ENCODE data around the gene AMHR2. TPM values are rescaled to one million over a fixed set of nuclear protein-coding genes. Genes with fewer than 3 reads are reported as not detected.
"Not testable (repeated sequence)": the region's sequence is repeated elsewhere in the genome, so short reads cannot be mapped to it uniquely, and the experiment has no call there.

The AMHR2 gene
- total RNA-seq, 1 donor from 2014 or later = 0.09 TPM

- intact Hi-C loops (cut with micrococcal nuclease) = no loop called here
- DNase-seq = no peak
- Mint-ChIP-seq H3K27ac (no peak overlapping the region), H3K4me1 (peaks cover 41% of the 10 kb centered on the region), H3K36me3 (ENCODE audit: low read depth) (peaks cover 42% of the 10 kb centered on the region), H3K9me3 (no peaks in the 10 kb centered on the region), H3K4me3 (peak overlapping the region; percentile 53), H3K27me3 (no peaks in the 10 kb centered on the region)
Observed at GRCh38 chr12:53389702-53390101, 34.0 kb upstream of the AMHR2 start.

- no peaks in the 10 kb centered on the region for H3K9me3 Mint-ChIP-seq
- peaks cover 34% of the 10 kb centered on the region for H3K4me1 Mint-ChIP-seq
- no peaks in the 10 kb centered on the region for H3K27me3 Mint-ChIP-seq
- peaks cover 36% of the 10 kb centered on the region for H3K36me3 Mint-ChIP-seq (ENCODE audit: low read depth)
- H3K4me3 Mint-ChIP-seq = no peak overlapping the region
- no peak overlapping the region for H3K27ac Mint-ChIP-seq
- intact Hi-C loops (cut with micrococcal nuclease) = no loop called here
- DNase-seq = no peak
Observed at GRCh38 chr12:53391724-53392123, 31.9 kb upstream of the AMHR2 start.

GRCh38 chr12:53399896-53400295 lies 23.8 kb upstream of the AMHR2 start:
- no peak for DNase-seq
- intact Hi-C loops (cut with micrococcal nuclease) = no loop called here
- Mint-ChIP-seq H3K27me3 (no peaks in the 10 kb centered on the region), H3K36me3 (ENCODE audit: low read depth) (peaks cover 27% of the 10 kb centered on the region), H3K4me3 (no peak overlapping the region), H3K4me1 (peaks cover 6% of the 10 kb centered on the region), H3K9me3 (no peaks in the 10 kb centered on the region), H3K27ac (no peak overlapping the region)

- H3K4me3 Mint-ChIP-seq; H3K27me3 Mint-ChIP-seq; H3K27ac Mint-ChIP-seq; intact Hi-C loops (cut with micrococcal nuclease); DNase-seq; H3K4me1 Mint-ChIP-seq; H3K9me3 Mint-ChIP-seq: not testable (repeated sequence)
- H3K36me3 Mint-ChIP-seq (ENCODE audit: low read depth) = peaks cover 32% of the 10 kb centered on the region
Observed at GRCh38 chr12:53402351-53402750, 21.3 kb upstream of the AMHR2 start.

GRCh38 chr12:53402871-53403270 lies 20.8 kb upstream of the AMHR2 start:
- H3K27me3 Mint-ChIP-seq = no peaks in the 10 kb centered on the region
- peaks cover 4% of the 10 kb centered on the region for H3K4me1 Mint-ChIP-seq
- no peak overlapping the region for H3K4me3 Mint-ChIP-seq
- no peaks in the 10 kb centered on the region for H3K9me3 Mint-ChIP-seq
- H3K36me3 Mint-ChIP-seq (ENCODE audit: low read depth) = peaks cover 30% of the 10 kb centered on the region
- DNase-seq = no peak
- intact Hi-C loops (cut with micrococcal nuclease) = no loop called here
- H3K27ac Mint-ChIP-seq = no peak overlapping the region

- DNase-seq = no peak
- Mint-ChIP-seq H3K9me3 (no peaks in the 10 kb centered on the region), H3K27me3 (no peaks in the 10 kb centered on the region), H3K27ac (no peak overlapping the region), H3K4me3 (no peak overlapping the region), H3K4me1 (peaks cover 34% of the 10 kb centered on the region), H3K36me3 (ENCODE audit: low read depth) (peaks cover 46% of the 10 kb centered on the region)
- intact Hi-C loops (cut with micrococcal nuclease) = no loop called here
Observed at GRCh38 chr12:53410951-53411350, 12.7 kb upstream of the AMHR2 start.

- Mint-ChIP-seq H3K36me3 (ENCODE audit: low read depth) (peaks cover 39% of the 10 kb centered on the region), H3K4me1 (peaks cover 51% of the 10 kb centered on the region), H3K27me3 (no peaks in the 10 kb centered on the region), H3K9me3 (no peaks in the 10 kb centered on the region), H3K4me3 (peak overlapping the region; percentile 47), H3K27ac (peak overlapping the region; percentile 61)
- DNase-seq = no peak
- intact Hi-C loops (cut with micrococcal nuclease) = no loop called here
Observed at GRCh38 chr12:53413485-53414204, 10.0 kb upstream of the AMHR2 start.

- DNase-seq = no peak
- no peak overlapping the region for H3K27ac Mint-ChIP-seq
- no peaks in the 10 kb centered on the region for H3K27me3 Mint-ChIP-seq
- intact Hi-C loops (cut with micrococcal nuclease) = no loop called here
- peaks cover 55% of the 10 kb centered on the region for H3K4me1 Mint-ChIP-seq
- H3K4me3 Mint-ChIP-seq = no peak overlapping the region
- no peaks in the 10 kb centered on the region for H3K9me3 Mint-ChIP-seq
- H3K36me3 Mint-ChIP-seq (ENCODE audit: low read depth) = peaks cover 32% of the 10 kb centered on the region
Observed at GRCh38 chr12:53414756-53415417, 8.8 kb upstream of the AMHR2 start.

- H3K27me3 Mint-ChIP-seq; DNase-seq; H3K9me3 Mint-ChIP-seq; H3K4me3 Mint-ChIP-seq; intact Hi-C loops (cut with micrococcal nuclease): not testable (repeated sequence)
- Mint-ChIP-seq H3K4me1 (peaks cover 55% of the 10 kb centered on the region), H3K27ac (peak overlapping the region; percentile 35), H3K36me3 (ENCODE audit: low read depth) (peaks cover 28% of the 10 kb centered on the region)
Observed at GRCh38 chr12:53415752-53416389, 7.8 kb upstream of the AMHR2 start.

GRCh38 chr12:53417291-53417816 lies 6.3 kb upstream of the AMHR2 start:
- peaks cover 51% of the 10 kb centered on the region for H3K4me1 Mint-ChIP-seq
- H3K9me3 Mint-ChIP-seq; H3K27me3 Mint-ChIP-seq; intact Hi-C loops (cut with micrococcal nuclease): not testable (repeated sequence)
- peak overlapping the region; percentile 46 for H3K4me3 Mint-ChIP-seq
- peaks cover 16% of the 10 kb centered on the region for H3K36me3 Mint-ChIP-seq (ENCODE audit: low read depth)
- DNase-seq = peak; percentile 67
- peak overlapping the region; percentile 80 for H3K27ac Mint-ChIP-seq

- peak overlapping the region; percentile 80 for H3K27ac Mint-ChIP-seq
- H3K9me3 Mint-ChIP-seq = no peaks in the 10 kb centered on the region
Observed at GRCh38 chr12:53418221-53418620, 5.4 kb upstream of the AMHR2 start.

GRCh38 chr12:53419756-53420155 lies 3.9 kb upstream of the AMHR2 start:
- Mint-ChIP-seq H3K4me1 (peaks cover 35% of the 10 kb centered on the region), H3K9me3 (no peaks in the 10 kb centered on the region), H3K27me3 (no peaks in the 10 kb centered on the region), H3K27ac (no peak overlapping the region), H3K36me3 (ENCODE audit: low read depth) (peaks cover under 1% of the 10 kb centered on the region), H3K4me3 (no peak overlapping the region)
- intact Hi-C loops (cut with micrococcal nuclease) = loop anchor here (2.0 kb wide), 1 partner anchor 21 kb away; the partner anchor contains the start of gene PRR13
- no peak for DNase-seq

More at GRCh38 chr12:53418221-53418620, 5.4 kb upstream of the AMHR2 start:
- Mint-ChIP-seq H3K27me3 (no peaks in the 10 kb centered on the region), H3K4me3 (no peak overlapping the region), H3K36me3 (ENCODE audit: low read depth) (peaks cover 11% of the 10 kb centered on the region), H3K4me1 (peaks cover 44% of the 10 kb centered on the region)
- intact Hi-C loops (cut with micrococcal nuclease) = no loop called here
- DNase-seq = no peak

GRCh38 chr12:53422247-53422646 lies 1.4 kb upstream of the AMHR2 start:
- DNase-seq; H3K9me3 Mint-ChIP-seq; H3K27ac Mint-ChIP-seq; intact Hi-C loops (cut with micrococcal nuclease); H3K36me3 Mint-ChIP-seq (ENCODE audit: low read depth); H3K4me3 Mint-ChIP-seq; H3K27me3 Mint-ChIP-seq: not testable (repeated sequence)
- H3K4me1 Mint-ChIP-seq = peaks cover 20% of the 10 kb centered on the region

All from activated CD4-positive, alpha-beta T cell treated with anti-CD3 and anti-CD28 coated beads, Interleukin-2, amount 10 ng/mL, durations not matched to agents 24 days and 14 days (primary cell).